B cell (primary cell): ENCODE measurements around the gene EDARADD. TPM values are rescaled to one million over a fixed set of nuclear protein-coding genes. Genes with fewer than 3 reads are reported as not detected.

Source experiments
- ATAC-seq: fragments of 200-7000 bp; cut with Tn5 transposase; one replicate; pipeline ENCODE4 v1.10.0; 2021; ENCODE audit warnings: low read depth, mild to moderate bottlenecking, moderate number of reproducible peaks, moderate library complexity
- CTCF ChIA-PET: fragments of 350-600 bp; sonication (Branson Sonifier 250); formaldehyde crosslinking; loops from one replicate; lab custom pipeline; 2021; ENCODE audit warnings: antibody characterized with exemption, inconsistent platforms; lab: Charles Lee
- POLR2A ChIA-PET: fragments of 350-600 bp; sonication (Branson Sonifier 250); formaldehyde crosslinking; loops from one replicate; lab custom pipeline; 2021; ENCODE audit warnings: antibody characterized with exemption; lab: Charles Lee
- DNase-seq: peaks from one replicate; pipeline ENCODE4 v3.0.0; 2013
- H2AFZ ChIP-seq: 2 replicates; pipeline ENCODE4 v1.6.1; 2012; ENCODE audit warnings: mild to moderate bottlenecking, low read depth, low read length; ENCODE audit not compliant: insufficient read depth, poor library complexity, severe bottlenecking
- H3K27ac ChIP-seq, 2 donors: 1 replicate in 1 of 2; 2 replicates in 1 of 2; pipeline ENCODE4 v1.5.1; 2012 to 2013; ENCODE audit warnings: low read length in 2 of 2, mild to moderate bottlenecking in 2 of 2, moderate library complexity in 1 of 2
- H3K27me3 ChIP-seq, 4 experiments: fragments of 200-600 bp in 1 of 4; sonication (generic) in 1 of 4; replicated peaks in 1 of 4; 1 replicate in 2 of 4; 2 replicates in 2 of 4; pipeline versions ENCODE4 v1.6.1 to v1.7.0; 2013 to 2016; ENCODE audit warnings: low read length in 3 of 4, mild to moderate bottlenecking in 2 of 4, mixed read lengths in 1 of 4, moderate library complexity in 1 of 4; ENCODE audit not compliant: insufficient read depth in 4 of 4, control insufficient read depth in 3 of 4; ENCODE audit errors: control extremely low read depth in 1 of 4
- H3K36me3 ChIP-seq, 2 experiments: replicated peaks in 1 of 2; 1 replicate in 1 of 2; 2 replicates in 1 of 2; pipeline versions ENCODE4 v1.6.1 to v1.7.1; 2013; ENCODE audit warnings: low read length in 1 of 2; ENCODE audit not compliant: insufficient read depth in 2 of 2, control insufficient read depth in 1 of 2; ENCODE audit errors: control extremely low read depth in 1 of 2, extremely low read depth in 1 of 2
- H3K4me1 ChIP-seq, 2 donors: fragments of 200-600 bp in 1 of 2; sonication (generic) in 1 of 2; 1 replicate in 1 of 2; 2 replicates in 1 of 2; pipeline versions ENCODE4 v1.5.1 to v1.6.1; 2013 to 2017; ENCODE audit warnings: low read length in 2 of 2; ENCODE audit not compliant: control insufficient read depth in 2 of 2, insufficient read depth in 2 of 2
- H3K4me2 ChIP-seq: replicated peaks from 2 replicates; pipeline ENCODE3; 2012; ENCODE audit warnings: mild to moderate bottlenecking, low read depth, low read length; ENCODE audit not compliant: poor library complexity, severe bottlenecking
- H3K4me3 ChIP-seq, 5 experiments: fragments of 200-600 bp in 1 of 5; sonication (generic) in 1 of 5; 1 replicate in 3 of 5; 2 replicates in 2 of 5; pipeline versions ENCODE4 v1.5.1 to v1.7.0; 2011 to 2016; ENCODE audit warnings: low read length in 4 of 5, mild to moderate bottlenecking in 4 of 5, low read depth in 2 of 5, control low read depth in 1 of 5, moderate library complexity in 1 of 5; ENCODE audit not compliant: insufficient read depth in 1 of 5; ENCODE audit errors: control extremely low read depth in 1 of 5, extremely low read depth in 1 of 5
- H3K79me2 ChIP-seq: fragments of 200-600 bp; sonication (generic); one replicate; pipeline ENCODE4 v1.6.0; 2016; ENCODE audit warnings: low read length; ENCODE audit not compliant: control insufficient read depth, insufficient read depth
- H3K9ac ChIP-seq: fragments of 200-600 bp; sonication (generic); 2 replicates; pipeline ENCODE4 v1.6.1; 2017; ENCODE audit warnings: mild to moderate bottlenecking, low read length, moderate library complexity
- H3K9me3 ChIP-seq, 3 donors: one replicate each; pipeline versions ENCODE4 v1.6.1 to v1.7.1; 2013; ENCODE audit warnings: low read length in 2 of 3; ENCODE audit not compliant: control insufficient read depth in 2 of 3, insufficient read depth in 1 of 3; ENCODE audit errors: control extremely low read depth in 1 of 3
- H4K20me1 ChIP-seq: 2 replicates; pipeline ENCODE4 v1.6.0; 2012; ENCODE audit warnings: mild to moderate bottlenecking, low read length; ENCODE audit not compliant: insufficient read depth, control insufficient read depth, poor library complexity, severe bottlenecking
- H3K27ac Mint-ChIP-seq: one replicate; pipeline ENCODE4 v1.8.0; 2021; ENCODE audit warnings: mixed read lengths
- H3K27me3 Mint-ChIP-seq: one replicate; pipeline ENCODE4 v1.8.0; 2021; ENCODE audit warnings: mixed read lengths
- H3K4me1 Mint-ChIP-seq: one replicate; pipeline ENCODE4 v1.8.0; 2021; ENCODE audit warnings: mixed read lengths
- H3K4me3 Mint-ChIP-seq: one replicate; pipeline ENCODE4 v1.8.0; 2021; ENCODE audit warnings: mixed read lengths
- H3K9me3 Mint-ChIP-seq: one replicate; pipeline ENCODE4 v1.8.0; 2022; ENCODE audit warnings: mixed read lengths; ENCODE audit not compliant: insufficient read depth
- CTCF ChIP-seq: fragments of 200-600 bp; IDR thresholded peaks from one replicate; pipeline ENCODE4 v1.8.0; 2022; ENCODE audit warnings: antibody characterized with exemption, mild to moderate bottlenecking
- EZH2 ChIP-seq: IDR thresholded peaks from 2 replicates; pipeline ENCODE4 v1.6.1; 2012; ENCODE audit warnings: borderline replicate concordance, low read depth, mild to moderate bottlenecking, moderate library complexity, low read length; ENCODE audit not compliant: insufficient read depth, poor library complexity, severe bottlenecking
- WGBS: methylation state at CpG from one replicate; pipeline ENCODE4 v1.1.5; 2013; ENCODE audit warnings: missing lambda C conversion rate; ENCODE audit not compliant: insufficient coverage; 5-methylcytosine and 5-hydroxymethylcytosine counted together
- intact Hi-C: fragments of 100-400 bp; cut with micrococcal nuclease; formaldehyde crosslinking; loops from one replicate; pipeline ENCODE4 v1.10.0; 2022
- polyA plus RNA-seq: library from polyadenylated mRNA; depleted of rRNA; stranded (reverse); fragments of >200 nt; gene quantifications from 2 replicates; pipeline ENCODE4 v1.2.3, GENCODE V29; 2012
- total RNA-seq, 2 donors: library from RNA; stranded (reverse); fragments of 120-200 nt in 1 of 2; gene quantifications; 1 replicate in 1 of 2; 2 replicates in 1 of 2; pipeline versions ENCODE4 v1.2.3 to v1.2.4, GENCODE V29; 2013 to 2022

Gene EDARADD
- total and polyA plus RNA-seq, 2 donors (not counting 1 experiment from before 2014, with no cell fraction given): 0.15 TPM; not detected in 1

- POLR2A ChIA-PET: no interaction called here
- Histone ChIP-seq H3K9me3 (no peaks in the 10 kb centered on the region), H3K4me3 (no peak overlapping the region), H3K36me3 (no peaks in the 10 kb centered on the region), H3K27me3 (peaks cover 0 to 3% (median 0%) of the 10 kb centered on the region in 4 experiments), H3K4me1 (no peaks in the 10 kb centered on the region), H2AFZ (no peak overlapping the region), H3K79me2 (no peaks in the 10 kb centered on the region), H4K20me1 (no peaks in the 10 kb centered on the region), H3K27ac (no peak overlapping the region), H3K9ac (no peak overlapping the region), H3K4me2 (no peak overlapping the region)
- H3K27ac Mint-ChIP-seq: no peak overlapping the region
- peaks cover 19% of the 10 kb centered on the region for H3K27me3 Mint-ChIP-seq
- no peaks in the 10 kb centered on the region for H3K4me1 Mint-ChIP-seq
- 94% methylated on average over 12 of the region's 18 CpGs for WGBS
- ATAC-seq: no peak
- no peak overlapping the region for H3K4me3 Mint-ChIP-seq
- H3K9me3 Mint-ChIP-seq: no peaks in the 10 kb centered on the region
- CTCF ChIA-PET: no interaction called here
- intact Hi-C loops: no loop called here
- DNase-seq: no peak
- TF ChIP-seq CTCF: no peak
- TF ChIP-seq EZH2: no peak
Observed at GRCh38 chr1:236403905-236404696, 10.0 kb downstream of the EDARADD start.

- POLR2A ChIA-PET: no interaction called here
- CTCF ChIA-PET: no interaction called here
- Mint-ChIP-seq H3K4me3 (no peak overlapping the region), H3K4me1 (no peaks in the 10 kb centered on the region), H3K9me3 (no peaks in the 10 kb centered on the region), H3K27ac (no peak overlapping the region), H3K27me3 (peaks cover 9% of the 10 kb centered on the region)
- no peak for DNase-seq
- no peaks in the 10 kb centered on the region for H3K36me3 ChIP-seq
- H3K27me3 ChIP-seq: peaks cover 0 to 3% (median 0%) of the 10 kb centered on the region in 4 experiments
- no peak overlapping the region for H3K9ac ChIP-seq
- no peaks in the 10 kb centered on the region for H4K20me1 ChIP-seq
- no peak overlapping the region for H3K27ac ChIP-seq
- no peaks in the 10 kb centered on the region for H3K79me2 ChIP-seq
- H3K4me2 ChIP-seq: no peak overlapping the region
- H3K4me1 ChIP-seq: no peaks in the 10 kb centered on the region
- no peak overlapping the region for H2AFZ ChIP-seq
- no peak for TF ChIP-seq CTCF
- TF ChIP-seq EZH2: no peak
- WGBS: 94% methylated on average over 5 of the region's 5 CpGs
- intact Hi-C loops: no loop called here
- no peak overlapping the region for H3K4me3 ChIP-seq
- ATAC-seq: no peak
- H3K9me3 ChIP-seq: no peaks in the 10 kb centered on the region
Observed at GRCh38 chr1:236407059-236407458, 13.0 kb downstream of the EDARADD start.
